Measurements from ENCODE around the gene SNRPN. TPM values are rescaled to one million over a fixed set of nuclear protein-coding genes. Genes with fewer than 3 reads are reported as not detected.

The SNRPN gene
- total and polyA plus RNA-seq, 9 of the 15 experiments (the other 6 are each of a cell fraction or from before 2014, with no cell fraction given), result 0.04 to 0.78 (median 0.23) TPM; not detected in 2

DNA sequence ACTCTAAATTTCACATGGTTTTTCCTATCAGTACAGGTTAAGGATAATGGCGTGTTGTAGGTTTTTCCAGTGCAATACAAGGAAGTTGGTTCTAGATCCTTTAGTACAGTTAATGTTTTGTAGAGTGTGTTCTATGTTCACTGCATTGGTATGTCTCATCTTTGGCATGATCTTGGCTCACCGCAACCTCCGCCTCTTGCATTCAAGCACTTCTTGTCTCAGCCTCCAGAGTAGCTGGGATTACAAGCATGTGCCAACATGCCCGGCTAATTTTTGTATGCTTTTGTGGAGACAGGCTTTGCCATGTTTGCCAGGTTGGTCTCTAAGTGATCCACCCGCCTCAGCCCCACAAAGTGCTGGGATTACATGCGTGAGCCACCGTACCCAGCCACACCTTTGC lies 30.4 kb downstream of the SNRPN start (continued):
- TF ChIP-seq ZBTB9 (CRISPR knock-in tag; IDR thresholded peaks at IDR 0.05), result no peak

- Histone ChIP-seq H3K4me1 (replicated peaks in 1 of 2; ENCODE audit: control insufficient read depth in 2 of 2, insufficient read depth in 2 of 2, low read length in 2 of 2) (no peaks in the 10 kb centered on the region), H3K27ac (ENCODE audit: extremely low read depth, low read depth, low read length) (no peak overlapping the region), H3K9ac (ENCODE audit: insufficient read depth in 1 of 2, low read depth in 2 of 2, low read length in 2 of 2) (no peak overlapping the region), H3K79me2 (ENCODE audit: control insufficient read depth, insufficient read depth, low read length) (no peaks in the 10 kb centered on the region), H4K20me1 (replicated peaks; ENCODE audit: control insufficient read depth, insufficient read depth, low read length) (no peaks in the 10 kb centered on the region), H3K9me1 (ENCODE audit: control insufficient read depth, insufficient read depth, low read length) (no peaks in the 10 kb centered on the region), H3K4me3 (no peak overlapping the region), H3K36me3 (ENCODE audit: control insufficient read depth, insufficient read depth, low read length) (no peaks in the 10 kb centered on the region), H3K4me2 (ENCODE audit: insufficient read depth, low read length) (no peak overlapping the region), H3K27me3 (ENCODE audit: control insufficient read depth in 2 of 2, insufficient read depth in 2 of 2, low read length in 2 of 2) (no peaks in the 10 kb centered on the region), H2AFZ (ENCODE audit: low read depth, low read length) (no peak overlapping the region), H3K9me3 (replicated peaks; ENCODE audit: control insufficient read depth, insufficient read depth, low read depth, low read length) (no peaks in the 10 kb centered on the region)
- ATAC-seq (no peak), FAIRE-seq (no peak), DNase-seq (ENCODE audit: extremely low read depth in 1 of 4, low spot score in 3 of 4) (no peak)
- TF ChIP-seq ZNF75A (CRISPR knock-in tag; IDR thresholded peaks at IDR 0.05), result no peak
- no peak for TF ChIP-seq BHLHE40 (IDR thresholded peaks at IDR 0.05; ENCODE audit: low read length)
- no peak for TF ChIP-seq NFYB (IDR thresholded peaks at IDR 0.05; ENCODE audit: extremely low read depth, insufficient read length)
- TF ChIP-seq ZNF511 (CRISPR knock-in tag; IDR thresholded peaks at IDR 0.05), result no peak
- no peak for TF ChIP-seq CBFA2T2 (conservative IDR thresholded peaks at IDR 0.05)
- TF ChIP-seq SMARCC2 (IDR thresholded peaks at IDR 0.05; ENCODE audit: low read depth), result no peak
- no peak for TF ChIP-seq ZNF780A (CRISPR knock-in tag; IDR thresholded peaks at IDR 0.05)
- TF ChIP-seq, protein P1, sequence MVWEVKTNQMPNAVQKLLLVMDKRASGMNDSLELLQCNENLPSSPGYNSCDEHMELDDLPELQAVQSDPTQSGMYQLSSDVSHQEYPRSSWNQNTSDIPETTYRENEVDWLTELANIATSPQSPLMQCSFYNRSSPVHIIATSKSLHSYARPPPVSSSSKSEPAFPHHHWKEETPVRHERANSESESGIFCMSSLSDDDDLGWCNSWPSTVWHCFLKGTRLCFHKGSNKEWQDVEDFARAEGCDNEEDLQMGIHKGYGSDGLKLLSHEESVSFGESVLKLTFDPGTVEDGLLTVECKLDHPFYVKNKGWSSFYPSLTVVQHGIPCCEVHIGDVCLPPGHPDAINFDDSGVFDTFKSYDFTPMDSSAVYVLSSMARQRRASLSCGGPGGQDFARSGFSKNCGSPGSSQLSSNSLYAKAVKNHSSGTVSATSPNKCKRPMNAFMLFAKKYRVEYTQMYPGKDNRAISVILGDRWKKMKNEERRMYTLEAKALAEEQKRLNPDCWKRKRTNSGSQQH (CRISPR knock-in tag; IDR thresholded peaks at IDR 0.05), result no peak
- no peak for TF ChIP-seq NR2F6 (CRISPR knock-in tag; IDR thresholded peaks at IDR 0.05)
- TF ChIP-seq, protein P2, sequence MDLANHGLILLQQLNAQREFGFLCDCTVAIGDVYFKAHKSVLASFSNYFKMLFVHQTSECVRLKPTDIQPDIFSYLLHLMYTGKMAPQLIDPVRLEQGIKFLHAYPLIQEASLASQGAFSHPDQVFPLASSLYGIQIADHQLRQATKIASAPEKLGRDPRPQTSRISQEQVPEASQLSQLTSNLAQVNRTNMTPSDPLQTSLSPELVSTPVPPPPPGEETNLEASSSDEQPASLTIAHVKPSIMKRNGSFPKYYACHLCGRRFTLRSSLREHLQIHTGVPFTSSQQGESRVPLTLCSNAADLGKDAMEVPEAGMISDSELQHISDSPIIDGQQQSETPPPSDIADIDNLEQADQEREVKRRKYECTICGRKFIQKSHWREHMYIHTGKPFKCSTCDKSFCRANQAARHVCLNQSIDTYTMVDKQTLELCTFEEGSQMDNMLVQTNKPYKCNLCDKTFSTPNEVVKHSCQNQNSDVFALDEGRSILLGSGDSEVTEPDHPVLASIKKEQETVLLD (IDR thresholded peaks at IDR 0.05), result no peak
- no peak for TF ChIP-seq MXD1 (CRISPR knock-in tag; IDR thresholded peaks at IDR 0.05; ENCODE audit: borderline replicate concordance, poor library complexity, severe bottlenecking)
- no peak for TF ChIP-seq ILF3 (IDR thresholded peaks at IDR 0.05; ENCODE audit: borderline replicate concordance)
- CTCF ChIA-PET (ENCODE audit: low intra/inter-chr PET ratio), result no interaction called here
- intact Hi-C loops (cut with micrococcal nuclease) (no loop called here), in situ Hi-C loops (cut with MboI) (no loop called here)
- 1% methylated on average over 6 of the region's 6 CpGs for WGBS (ENCODE audit: insufficient coverage, low coverage, missing lambda C conversion rate)
- BruUV-seq (replicated peaks), result no TSS peak
- POLR2A ChIA-PET, result interaction anchor here (0.7 kb wide), 1 partner anchor 1452 kb away, joined by 3 read pairs; no protein-coding TSS in a partner anchor
Observed at GRCh38 chr15:24986653-24987052, 31.9 kb downstream of the SNRPN start.
